ENCODE measurements around the gene FAM20A. TPM values are rescaled to one million over a fixed set of nuclear protein-coding genes. Genes with fewer than 3 reads are reported as not detected.

Gene FAM20A
- total RNA-seq, 2 donors from 2014 or later = under 0.01 to 1.3 TPM

GRCh38 chr17:68641276-68642117 is 40.3 kb upstream of the FAM20A start:
- Histone ChIP-seq H3K9me3 (no peaks in the 10 kb centered on the region), H3K36me3 (replicated peaks in 1 of 2; ENCODE audit: insufficient read depth in 1 of 2, low read depth in 2 of 2) (no peaks in the 10 kb centered on the region), H3K4me1 (no peaks in the 10 kb centered on the region), H3K27ac (no peak overlapping the region), H3K27me3 (no peaks in the 10 kb centered on the region), H3K4me3 (no peak overlapping the region)
- no peak for TF ChIP-seq CTCF (IDR thresholded peaks at IDR 0.05)
- no peak for TF ChIP-seq POLR2A (IDR thresholded peaks at IDR 0.05)
- DNase-seq (no peak), ATAC-seq (no peak)
- 79 to 83% methylated on average over 9 of the region's 9 CpGs for WGBS, 2 donors
- intact Hi-C loops (cut with DNase I) = no loop called here

- Histone ChIP-seq H3K27ac (no peak overlapping the region), H3K4me3 (no peak overlapping the region), H3K36me3 (replicated peaks in 1 of 2; ENCODE audit: insufficient read depth in 1 of 2, low read depth in 2 of 2) (no peaks in the 10 kb centered on the region), H3K27me3 (no peaks in the 10 kb centered on the region), H3K4me1 (no peaks in the 10 kb centered on the region), H3K9me3 (no peaks in the 10 kb centered on the region)
- TF ChIP-seq CTCF (IDR thresholded peaks at IDR 0.05) (no peak), POLR2A (IDR thresholded peaks at IDR 0.05) (no peak)
- intact Hi-C loops (cut with DNase I) = no loop called here
- ATAC-seq = no peak
- DNase-seq = no peak
- 41 to 54% methylated on average over 2 of the region's 2 CpGs for WGBS, 2 donors
Measured at GRCh38 chr17:68640242-68640989, 39.2 kb upstream of the FAM20A start.

GRCh38 chr17:68634345-68634876 is 33.2 kb upstream of the FAM20A start:
- 69 to 71% methylated on average over 10 of the region's 10 CpGs for WGBS, 2 donors
- Histone ChIP-seq H3K4me3 (no peak overlapping the region), H3K36me3 (replicated peaks in 1 of 2; ENCODE audit: insufficient read depth in 1 of 2, low read depth in 2 of 2) (no peaks in the 10 kb centered on the region), H3K4me1 (no peaks in the 10 kb centered on the region), H3K27ac (no peak overlapping the region), H3K9me3 (no peaks in the 10 kb centered on the region), H3K27me3 (no peaks in the 10 kb centered on the region)
- DNase-seq (no peak), ATAC-seq (no peak)
- TF ChIP-seq CTCF (IDR thresholded peaks at IDR 0.05) (no peak), POLR2A (IDR thresholded peaks at IDR 0.05) (no peak)
- intact Hi-C loops (cut with DNase I) = no loop called here

- no peaks in the 10 kb centered on the region for H3K27me3 ChIP-seq
- no peak overlapping the region for H3K27ac ChIP-seq
- no peak for ATAC-seq
- no peaks in the 10 kb centered on the region for H3K4me1 ChIP-seq
- intact Hi-C loops (cut with DNase I) = no loop called here
- H3K4me3 ChIP-seq = no peak overlapping the region
- 73 to 76% methylated on average over 3 of the region's 3 CpGs for WGBS, 2 donors
- no peaks in the 10 kb centered on the region for H3K9me3 ChIP-seq
- TF ChIP-seq CTCF (IDR thresholded peaks at IDR 0.05) (no peak), POLR2A (IDR thresholded peaks at IDR 0.05) (no peak)
- no peaks in the 10 kb centered on the region for H3K36me3 ChIP-seq (replicated peaks in 1 of 2; ENCODE audit: insufficient read depth in 1 of 2, low read depth in 2 of 2)
- no peak for DNase-seq
Measured at GRCh38 chr17:68628576-68628957, 27.4 kb upstream of the FAM20A start.
